Measurements from ENCODE around the gene DHPS.

DHPS gene

DNA sequence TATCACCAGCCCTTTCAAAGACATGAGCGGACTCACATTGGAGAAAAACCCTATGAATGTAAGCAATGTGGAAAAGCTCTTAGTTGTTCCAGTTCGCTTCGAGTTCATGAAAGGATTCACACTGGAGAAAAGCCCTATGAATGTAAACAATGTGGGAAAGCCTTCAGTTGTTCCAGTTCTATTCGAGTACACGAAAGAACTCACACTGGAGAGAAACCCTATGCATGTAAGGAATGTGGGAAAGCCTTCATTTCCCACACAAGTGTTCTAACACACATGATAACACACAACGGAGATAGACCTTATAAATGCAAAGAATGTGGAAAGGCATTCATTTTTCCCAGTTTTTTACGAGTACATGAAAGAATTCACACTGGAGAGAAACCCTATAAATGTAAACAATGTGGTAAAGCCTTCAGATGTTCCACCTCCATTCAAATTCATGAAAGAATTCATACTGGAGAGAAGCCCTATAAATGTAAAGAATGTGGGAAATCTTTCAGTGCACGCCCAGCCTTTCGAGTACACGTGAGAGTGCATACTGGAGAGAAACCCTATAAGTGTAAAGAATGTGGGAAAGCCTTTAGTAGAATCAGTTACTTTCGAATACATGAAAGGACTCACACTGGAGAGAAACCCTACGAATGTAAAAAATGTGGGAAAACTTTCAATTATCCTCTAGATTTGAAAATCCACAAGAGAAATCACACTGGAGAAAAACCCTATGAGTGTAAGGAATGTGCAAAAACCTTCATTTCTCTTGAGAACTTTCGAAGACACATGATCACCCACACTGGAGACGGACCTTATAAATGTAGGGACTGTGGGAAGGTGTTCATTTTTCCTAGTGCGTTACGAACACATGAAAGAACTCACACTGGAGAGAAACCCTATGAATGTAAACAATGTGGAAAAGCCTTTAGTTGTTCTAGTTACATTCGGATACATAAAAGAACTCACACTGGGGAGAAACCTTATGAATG is 53.3 kb downstream of the DHPS start:
- TF ChIP-seq, protein P1, sequence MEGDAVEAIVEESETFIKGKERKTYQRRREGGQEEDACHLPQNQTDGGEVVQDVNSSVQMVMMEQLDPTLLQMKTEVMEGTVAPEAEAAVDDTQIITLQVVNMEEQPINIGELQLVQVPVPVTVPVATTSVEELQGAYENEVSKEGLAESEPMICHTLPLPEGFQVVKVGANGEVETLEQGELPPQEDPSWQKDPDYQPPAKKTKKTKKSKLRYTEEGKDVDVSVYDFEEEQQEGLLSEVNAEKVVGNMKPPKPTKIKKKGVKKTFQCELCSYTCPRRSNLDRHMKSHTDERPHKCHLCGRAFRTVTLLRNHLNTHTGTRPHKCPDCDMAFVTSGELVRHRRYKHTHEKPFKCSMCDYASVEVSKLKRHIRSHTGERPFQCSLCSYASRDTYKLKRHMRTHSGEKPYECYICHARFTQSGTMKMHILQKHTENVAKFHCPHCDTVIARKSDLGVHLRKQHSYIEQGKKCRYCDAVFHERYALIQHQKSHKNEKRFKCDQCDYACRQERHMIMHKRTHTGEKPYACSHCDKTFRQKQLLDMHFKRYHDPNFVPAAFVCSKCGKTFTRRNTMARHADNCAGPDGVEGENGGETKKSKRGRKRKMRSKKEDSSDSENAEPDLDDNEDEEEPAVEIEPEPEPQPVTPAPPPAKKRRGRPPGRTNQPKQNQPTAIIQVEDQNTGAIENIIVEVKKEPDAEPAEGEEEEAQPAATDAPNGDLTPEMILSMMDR (IDR thresholded peaks at IDR 0.05; ENCODE audit: insufficient read depth, missing control alignments) = no peak
- DNase-seq (ENCODE audit: insufficient read length, low spot score) (no peak), FAIRE-seq (no peak)

DNA sequence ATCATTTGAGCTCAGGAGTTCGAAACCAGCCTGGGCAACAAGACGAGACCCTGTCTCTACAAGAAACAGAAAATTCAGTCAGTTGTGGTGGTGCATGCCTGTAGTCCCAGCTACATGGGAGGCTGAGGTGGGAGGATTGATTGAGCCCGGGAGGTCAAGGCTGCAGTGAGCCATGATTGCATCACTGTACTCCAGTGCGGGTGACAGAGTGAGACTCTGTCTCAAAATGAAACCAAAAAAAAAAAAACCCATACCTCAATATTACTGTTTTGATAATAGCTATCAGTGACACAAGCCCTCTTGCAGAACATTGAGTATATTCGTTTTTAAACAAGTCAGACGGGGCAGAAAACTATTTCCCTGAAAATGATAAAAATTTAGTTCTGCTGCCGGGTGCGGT is 54.7 kb downstream of the DHPS start:
- no peak for FAIRE-seq
- TF ChIP-seq, protein P1 (IDR thresholded peaks at IDR 0.05; ENCODE audit: insufficient read depth, missing control alignments) = no peak
- DNase-seq (ENCODE audit: insufficient read length, low spot score) = no peak

Data from D721Med (cell line).